Activated CD8-positive, alpha-beta memory T cell treated with anti-CD3 and anti-CD28 coated beads, Interleukin-2, amount 50 U/mL, for 4 hours (primary cell): Measurements from ENCODE around the gene CHMP1B.
A peak's percentile ranks its signal among the peaks of the same experiment; 100 is the strongest.

Source experiments
- DNase-seq: peaks from one replicate; pipeline ENCODE4 v3.0.0-alpha.2; 2020

The CHMP1B gene

GRCh38 chr18:11851146-11851805 lies at the start of gene CHMP1B:
Gene CHMP1B (plus strand): TSS chr18:11851413. CDS start chr18:11851512, 99 bp downstream.
- peak; percentile 98 for DNase-seq

DNA sequence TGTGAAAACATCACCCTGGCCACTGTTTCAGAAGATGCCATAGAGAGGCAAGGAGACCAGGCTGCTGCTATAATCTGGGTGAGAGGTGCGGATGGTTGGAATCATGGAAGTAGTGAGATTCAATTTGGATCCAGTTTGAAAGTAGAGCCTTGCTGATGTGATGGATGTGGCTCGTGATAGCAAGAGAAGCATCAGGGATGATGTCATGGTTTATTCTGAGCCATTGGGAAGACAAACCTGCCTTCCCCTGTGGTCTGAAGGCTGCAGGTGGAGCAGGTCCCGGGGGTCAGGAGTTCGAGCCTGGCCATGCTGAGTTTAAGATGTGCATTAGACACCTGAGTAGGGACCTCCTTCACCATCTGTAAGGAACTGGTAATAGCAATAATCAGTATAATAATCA lies 49.6 kb upstream of the CHMP1B start:
- no peak for DNase-seq

- DNase-seq, result no peak
Measured at GRCh38 chr18:11802158-11802557, 49.1 kb upstream of the CHMP1B start.

DNA sequence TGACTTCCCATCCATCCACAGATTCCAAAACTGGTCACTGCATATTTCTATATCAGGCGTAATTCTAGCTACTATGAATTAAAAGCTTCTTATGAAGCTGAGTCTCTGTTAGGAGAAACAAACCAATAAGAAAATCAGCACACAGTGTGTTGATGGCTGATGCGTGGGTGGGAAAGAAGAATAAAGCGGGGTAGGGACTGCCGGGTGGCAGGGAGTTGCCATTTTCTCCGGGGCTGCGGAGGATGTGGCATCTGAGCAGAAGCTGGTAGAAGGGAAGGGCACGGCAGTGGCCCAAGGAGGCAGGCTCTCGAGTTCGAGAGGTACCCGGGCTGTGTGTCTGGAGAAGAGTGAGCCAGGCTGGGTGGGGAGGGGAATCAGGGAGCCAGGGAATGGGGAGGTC lies 48.6 kb upstream of the CHMP1B start:
- DNase-seq, result no peak

DNA sequence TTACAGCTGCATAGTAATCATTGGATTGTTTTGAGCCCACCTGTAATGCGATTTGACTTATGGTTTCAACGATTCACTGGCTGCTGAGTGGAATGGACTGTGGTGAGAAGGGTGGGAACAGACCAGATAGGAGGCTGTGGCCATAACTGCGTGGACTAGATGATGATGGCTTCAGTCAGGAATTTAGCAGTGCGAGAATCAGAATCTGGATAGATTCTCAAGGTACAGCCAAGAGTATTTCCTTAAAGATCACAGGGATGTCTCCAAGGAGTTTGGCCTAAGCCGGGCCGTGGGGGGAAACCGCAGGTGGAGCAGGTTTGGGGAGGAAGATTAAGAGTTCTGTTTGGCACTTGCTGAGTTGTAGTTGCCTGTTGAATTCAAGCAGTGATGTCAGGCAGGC lies 44.0 kb upstream of the CHMP1B start:
- DNase-seq, result no peak

DNA sequence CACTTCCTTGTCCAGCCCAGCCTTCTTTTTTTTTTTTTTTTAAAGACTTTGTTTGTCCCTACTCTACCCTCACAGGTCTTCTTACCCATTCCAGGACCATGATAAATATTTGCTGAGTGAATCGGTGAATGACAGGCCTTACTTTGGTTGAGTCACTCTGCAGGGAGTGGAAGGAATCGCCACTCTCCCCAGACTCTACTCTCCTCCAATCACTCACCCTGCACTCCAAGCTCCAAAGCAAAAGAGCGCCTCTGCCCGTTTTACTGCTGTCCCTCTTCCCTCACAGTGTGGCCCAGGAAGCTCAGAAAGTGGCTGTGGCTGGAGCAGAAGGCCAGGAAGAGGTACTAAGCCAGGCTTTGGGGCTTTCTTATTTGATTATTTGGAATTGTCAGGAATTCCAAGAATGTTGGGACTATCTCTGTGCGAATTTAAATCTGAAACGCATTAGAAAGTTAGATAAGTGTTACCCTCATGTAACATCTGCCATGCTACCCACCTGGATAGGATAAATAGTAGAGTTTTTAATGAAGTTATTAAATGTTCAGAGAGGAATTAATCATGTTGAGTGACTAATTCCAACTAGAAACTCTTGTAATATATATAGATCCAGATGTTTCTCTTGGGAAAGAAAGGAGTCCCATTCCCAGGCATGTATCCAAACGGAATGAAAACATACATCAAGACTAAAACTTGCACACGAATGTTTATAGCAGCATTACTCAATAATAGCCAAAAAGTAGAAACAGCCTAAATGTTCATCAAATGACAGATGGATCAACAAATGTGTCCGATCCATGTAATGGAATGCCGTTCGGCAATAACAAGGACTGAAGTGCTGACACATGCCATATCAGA lies 43.0 kb upstream of the CHMP1B start:
- no peak for DNase-seq

GRCh38 chr18:11809895-11810294 lies 41.3 kb upstream of the CHMP1B start:
- DNase-seq, result no peak

DNA sequence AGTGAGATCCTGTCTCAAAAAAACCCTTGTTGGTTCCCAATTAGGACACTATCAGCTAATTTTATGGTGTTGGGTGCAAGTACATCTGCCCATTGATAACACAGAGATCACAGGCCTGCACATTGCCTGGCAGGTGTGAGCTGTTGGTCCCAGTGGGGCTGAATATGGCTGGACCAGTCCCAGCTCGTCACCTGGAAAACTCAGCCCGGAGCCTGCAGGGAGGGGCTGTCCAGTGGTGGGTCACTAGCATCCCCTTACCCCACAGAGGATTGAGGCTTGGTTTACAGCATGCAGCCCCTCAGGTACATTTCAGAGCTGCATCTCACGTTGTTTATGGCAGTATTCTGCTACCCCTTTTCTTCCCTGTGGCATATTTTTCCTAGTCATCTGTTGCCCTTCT lies 40.8 kb upstream of the CHMP1B start:
- DNase-seq, result no peak

DNA sequence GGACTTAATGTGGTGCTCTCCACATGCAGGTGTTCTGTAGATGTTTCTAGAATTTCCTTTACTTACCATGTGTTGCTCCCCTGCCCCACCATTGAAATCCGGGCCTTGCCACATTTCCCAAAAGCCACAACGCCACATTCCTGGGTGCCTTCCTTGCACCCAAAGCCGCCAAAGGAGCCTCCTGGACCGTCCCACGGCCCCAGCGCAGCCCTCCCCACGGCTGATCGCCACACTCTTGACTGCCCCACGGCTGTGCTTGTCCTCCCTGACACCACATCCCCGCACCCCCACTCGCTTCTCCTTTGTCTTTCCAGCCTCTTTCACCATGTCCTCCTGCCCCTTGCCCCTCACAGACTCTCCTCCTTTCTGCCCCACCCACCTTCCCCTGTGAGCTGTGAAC lies 40.2 kb upstream of the CHMP1B start:
- DNase-seq, result no peak

DNA sequence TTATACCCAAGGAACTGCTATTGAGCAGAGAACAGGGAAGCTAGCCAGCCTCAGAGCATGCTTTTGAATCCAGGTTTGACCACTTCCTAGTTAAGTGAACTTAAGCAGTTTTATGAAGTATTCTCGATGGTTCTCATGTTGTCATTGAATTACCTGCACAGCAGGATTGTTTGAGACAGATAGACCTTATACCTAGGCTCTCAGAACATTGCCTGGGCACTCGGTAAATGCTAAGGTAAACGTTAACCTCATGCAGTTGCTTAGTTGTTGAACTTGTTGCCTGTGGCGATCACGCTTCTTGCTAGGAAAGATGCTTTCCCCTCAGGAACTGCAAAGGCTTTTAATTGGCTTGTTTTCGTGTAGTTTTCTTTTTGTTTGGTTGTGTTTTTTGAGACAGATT lies 34.0 kb upstream of the CHMP1B start:
- DNase-seq, result no peak

GRCh38 chr18:11818486-11819203 lies 32.6 kb upstream of the CHMP1B start:
- no peak for DNase-seq

GRCh38 chr18:11819938-11820337 lies 31.3 kb upstream of the CHMP1B start:
- DNase-seq, result no peak

GRCh38 chr18:11820697-11821096 lies 30.5 kb upstream of the CHMP1B start:
- DNase-seq, result no peak

- DNase-seq, result no peak
Measured at GRCh38 chr18:11821208-11821607, 30.0 kb upstream of the CHMP1B start.

- DNase-seq, result no peak
Measured at GRCh38 chr18:11821643-11822237, 29.5 kb upstream of the CHMP1B start.

- no peak for DNase-seq
Measured at GRCh38 chr18:11823545-11823944, 27.7 kb upstream of the CHMP1B start.

DNA sequence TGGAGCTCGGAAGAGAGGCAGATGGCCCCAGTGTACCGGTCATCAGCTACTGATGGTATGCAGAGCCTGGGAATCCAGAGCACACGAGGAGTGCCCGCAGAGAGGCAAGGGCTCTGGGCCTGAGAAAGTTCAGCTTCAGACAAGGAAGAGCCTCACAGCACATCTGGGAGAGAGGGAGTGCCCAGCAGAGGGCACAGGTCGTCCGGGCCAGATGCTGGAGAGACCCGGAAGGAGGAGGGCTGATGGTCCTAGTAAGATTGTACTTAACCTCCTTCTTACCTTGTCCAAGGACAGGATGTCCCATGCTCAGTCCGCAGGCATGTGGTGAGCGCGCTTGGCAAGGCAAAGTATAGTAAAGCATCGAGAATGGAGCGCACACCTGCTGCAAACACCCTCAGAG lies 24.4 kb upstream of the CHMP1B start:
- no peak for DNase-seq

DNA sequence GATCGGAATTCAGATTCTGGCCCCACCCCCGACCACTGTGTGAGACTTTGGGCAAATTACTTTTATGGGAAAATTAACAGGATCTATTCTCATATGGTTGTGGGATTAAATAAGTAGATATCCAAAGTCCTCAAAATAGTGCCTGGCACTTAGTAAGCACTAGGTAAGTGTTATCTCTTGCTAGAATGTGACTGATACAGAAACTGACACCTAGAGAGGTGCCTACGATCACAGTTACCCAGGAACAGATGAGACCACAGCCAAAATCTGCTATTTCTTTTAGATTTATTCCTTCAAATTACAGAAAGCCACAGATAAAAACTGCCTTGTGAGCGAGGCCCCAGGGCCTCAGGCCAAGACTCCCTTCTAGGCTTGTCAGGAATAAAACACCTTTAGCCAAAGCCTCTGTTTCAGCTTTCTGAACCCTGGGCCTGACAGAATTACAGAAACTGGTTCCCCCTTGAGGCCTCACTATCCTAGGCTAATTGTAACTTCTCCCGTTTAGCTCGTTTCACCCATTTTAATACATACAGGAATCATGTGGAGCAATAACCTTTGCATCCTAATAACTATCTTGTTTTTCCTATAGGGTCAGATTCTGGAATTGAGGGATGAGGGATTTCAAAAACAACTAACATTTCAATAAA lies 22.3 kb upstream of the CHMP1B start:
- no peak for DNase-seq

DNA sequence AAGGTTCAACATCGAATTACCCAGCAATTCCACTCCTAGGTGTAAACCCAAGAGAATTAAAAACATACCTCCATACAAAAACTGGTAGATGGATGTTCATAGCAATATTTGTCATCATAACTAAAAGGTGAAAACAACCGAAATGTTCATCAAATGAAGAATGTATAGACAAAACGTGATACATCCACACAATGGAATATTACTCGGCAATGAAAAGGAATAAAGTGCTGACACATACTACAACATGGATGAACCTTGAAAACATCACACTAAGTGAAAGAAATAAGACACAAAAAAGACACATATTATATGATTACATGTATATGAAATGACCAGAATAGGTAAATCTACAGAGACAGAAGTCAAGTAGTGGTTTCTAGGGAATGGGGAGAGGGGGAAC lies 20.6 kb upstream of the CHMP1B start:
- DNase-seq, result no peak

DNA sequence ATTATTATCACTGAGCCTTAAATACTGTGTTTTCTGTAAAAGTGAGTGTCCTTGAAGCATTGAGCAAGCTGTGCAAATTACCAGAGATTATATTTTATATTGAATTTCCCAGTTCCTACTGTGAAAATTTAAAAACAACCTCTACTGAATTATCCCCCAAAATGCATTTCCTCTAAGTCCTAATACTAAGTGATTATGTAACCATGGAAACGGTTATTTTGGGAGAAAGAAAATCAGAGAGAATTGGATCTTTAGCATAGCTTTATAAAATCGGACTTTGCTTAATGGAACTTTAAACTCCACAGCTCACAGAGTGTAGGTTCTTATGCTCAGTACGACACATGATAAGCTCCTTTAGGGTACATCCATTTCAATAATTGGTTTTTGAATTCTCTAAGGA lies 19.3 kb upstream of the CHMP1B start:
- DNase-seq, result no peak

DNA sequence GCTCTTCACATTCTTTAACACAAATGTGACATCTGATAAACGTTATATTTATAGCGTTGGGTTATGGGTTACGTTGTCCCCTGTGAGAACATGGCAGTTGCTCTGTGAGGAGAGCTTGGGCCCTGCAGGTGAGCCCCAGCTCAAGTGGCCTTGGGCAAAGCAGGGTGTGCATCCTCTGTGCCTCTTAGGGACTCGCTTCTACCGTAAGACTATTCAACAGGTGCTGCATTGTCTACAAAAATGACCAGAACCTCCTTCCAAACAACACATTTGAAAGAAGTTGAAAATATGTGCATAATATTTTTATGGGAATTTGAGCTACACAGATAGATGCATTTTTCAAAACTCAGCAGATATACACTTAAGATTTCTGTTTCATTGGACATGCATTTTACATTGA lies 16.4 kb upstream of the CHMP1B start:
- no peak for DNase-seq

DNA sequence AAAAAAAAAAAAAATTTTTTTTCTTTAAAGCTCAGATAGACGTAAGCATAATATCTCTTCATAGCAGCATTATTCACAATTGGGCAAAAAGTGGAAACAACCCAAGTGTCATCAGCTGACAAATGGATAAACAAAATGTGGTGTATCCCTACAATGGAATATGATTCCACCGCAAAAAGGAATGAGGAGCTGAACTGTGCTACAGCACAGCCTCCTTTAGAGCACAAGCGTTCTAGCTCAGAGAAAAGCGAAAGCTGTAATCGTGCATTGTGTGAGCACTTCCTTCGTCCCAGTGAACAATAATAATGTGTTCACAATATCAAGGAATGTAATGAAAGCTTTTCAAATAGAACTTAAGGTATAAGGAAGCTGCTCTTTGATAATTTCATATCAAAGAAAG lies 11.7 kb upstream of the CHMP1B start:
- no peak for DNase-seq

- DNase-seq, result no peak
Measured at GRCh38 chr18:11840493-11840892, 10.7 kb upstream of the CHMP1B start.
